B cell (primary cell): Measurements from ENCODE around the gene ABCD1.

Experiments used
- EZH2 ChIP-seq: IDR thresholded peaks from 2 replicates; pipeline ENCODE4 v1.6.1; 2012; ENCODE audit warnings: borderline replicate concordance, low read depth, mild to moderate bottlenecking, moderate library complexity, low read length; ENCODE audit not compliant: insufficient read depth, poor library complexity, severe bottlenecking
- TF ChIP-seq, protein P1 (sequence below): fragments of 200-600 bp; IDR thresholded peaks from one replicate; pipeline ENCODE4 v1.8.0; 2022; ENCODE audit warnings: antibody characterized with exemption, mild to moderate bottlenecking

DNA sequence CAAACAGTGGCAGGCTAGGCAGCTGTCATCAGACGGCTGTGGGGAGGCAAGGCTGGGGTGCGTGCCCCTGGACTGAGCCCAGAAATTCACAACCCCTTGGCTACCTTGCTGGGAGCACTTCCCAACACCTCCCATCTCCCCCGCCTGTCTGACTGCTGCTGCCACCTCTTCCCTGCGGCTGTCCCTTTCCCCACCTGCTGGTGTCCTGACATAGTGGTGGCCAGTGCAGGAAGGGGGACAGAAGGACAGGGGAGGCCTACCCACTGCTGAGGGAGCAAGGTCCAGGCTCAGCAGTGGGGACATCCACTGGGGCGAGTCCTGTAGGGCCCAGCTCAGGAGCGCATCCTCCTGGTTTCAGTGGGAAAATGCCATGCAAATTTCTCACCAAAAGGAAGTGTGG is 3.4 kb downstream of the ABCD1 start:
- TF ChIP-seq, protein P1, sequence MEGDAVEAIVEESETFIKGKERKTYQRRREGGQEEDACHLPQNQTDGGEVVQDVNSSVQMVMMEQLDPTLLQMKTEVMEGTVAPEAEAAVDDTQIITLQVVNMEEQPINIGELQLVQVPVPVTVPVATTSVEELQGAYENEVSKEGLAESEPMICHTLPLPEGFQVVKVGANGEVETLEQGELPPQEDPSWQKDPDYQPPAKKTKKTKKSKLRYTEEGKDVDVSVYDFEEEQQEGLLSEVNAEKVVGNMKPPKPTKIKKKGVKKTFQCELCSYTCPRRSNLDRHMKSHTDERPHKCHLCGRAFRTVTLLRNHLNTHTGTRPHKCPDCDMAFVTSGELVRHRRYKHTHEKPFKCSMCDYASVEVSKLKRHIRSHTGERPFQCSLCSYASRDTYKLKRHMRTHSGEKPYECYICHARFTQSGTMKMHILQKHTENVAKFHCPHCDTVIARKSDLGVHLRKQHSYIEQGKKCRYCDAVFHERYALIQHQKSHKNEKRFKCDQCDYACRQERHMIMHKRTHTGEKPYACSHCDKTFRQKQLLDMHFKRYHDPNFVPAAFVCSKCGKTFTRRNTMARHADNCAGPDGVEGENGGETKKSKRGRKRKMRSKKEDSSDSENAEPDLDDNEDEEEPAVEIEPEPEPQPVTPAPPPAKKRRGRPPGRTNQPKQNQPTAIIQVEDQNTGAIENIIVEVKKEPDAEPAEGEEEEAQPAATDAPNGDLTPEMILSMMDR: no peak
- TF ChIP-seq EZH2: no peak
